Measurements from ENCODE around the gene HNRNPK.

Gene HNRNPK

GRCh38 chr9:83979812-83980394 lies at the start of gene HNRNPK:
Gene HNRNPK, minus strand, starts transcription at chr9:83980215. Its CDS starts 1,963 bp downstream, at chr9:83978252.
- no peak for FAIRE-seq
- DNase-seq (ENCODE audit: insufficient read length, low spot score), result peak; percentile 90

GRCh38 chr9:84027201-84027600 lies 47.2 kb upstream of the HNRNPK start:
- no peak for DNase-seq (ENCODE audit: insufficient read length, low spot score)
- FAIRE-seq, result no peak

- DNase-seq (ENCODE audit: insufficient read length, low spot score), result no peak
- no peak for FAIRE-seq
Measured at GRCh38 chr9:84024041-84024575, 44.1 kb upstream of the HNRNPK start.

GRCh38 chr9:84007662-84008061 lies 27.6 kb upstream of the HNRNPK start:
- FAIRE-seq, result no peak
- no peak for DNase-seq (ENCODE audit: insufficient read length, low spot score)

GRCh38 chr9:84003246-84003645 lies 23.2 kb upstream of the HNRNPK start:
- no peak for FAIRE-seq
- no peak for DNase-seq (ENCODE audit: insufficient read length, low spot score)

- FAIRE-seq, result no peak
Measured at GRCh38 chr9:84002344-84002743, 22.3 kb upstream of the HNRNPK start.

GRCh38 chr9:84001621-84002020 lies 21.6 kb upstream of the HNRNPK start:
- DNase-seq (ENCODE audit: insufficient read length, low spot score), result no peak
- FAIRE-seq, result no peak

More at GRCh38 chr9:84002344-84002743, 22.3 kb upstream of the HNRNPK start:
- no peak for DNase-seq (ENCODE audit: insufficient read length, low spot score)

- FAIRE-seq (no peak), DNase-seq (ENCODE audit: insufficient read length, low spot score) (no peak)
Measured at GRCh38 chr9:84000186-84000585, 20.2 kb upstream of the HNRNPK start.

GRCh38 chr9:83999141-83999918 lies 19.3 kb upstream of the HNRNPK start:
- no peak for DNase-seq (ENCODE audit: insufficient read length, low spot score)
- no peak for FAIRE-seq

GRCh38 chr9:83996126-83996525 lies 16.1 kb upstream of the HNRNPK start:
- DNase-seq (ENCODE audit: insufficient read length, low spot score) (no peak), FAIRE-seq (no peak)

GRCh38 chr9:83992901-83993300 lies 12.9 kb upstream of the HNRNPK start:
- FAIRE-seq, result no peak

GRCh38 chr9:83992407-83992806 lies 12.4 kb upstream of the HNRNPK start:
- DNase-seq (ENCODE audit: insufficient read length, low spot score), result no peak

More at GRCh38 chr9:83992901-83993300, 12.9 kb upstream of the HNRNPK start:
- DNase-seq (ENCODE audit: insufficient read length, low spot score), result no peak

GRCh38 chr9:83991355-83991754 lies 11.3 kb upstream of the HNRNPK start:
- no peak for FAIRE-seq
- DNase-seq (ENCODE audit: insufficient read length, low spot score), result no peak

More at GRCh38 chr9:83992407-83992806, 12.4 kb upstream of the HNRNPK start:
- FAIRE-seq, result no peak

- FAIRE-seq, result no peak
- DNase-seq (ENCODE audit: insufficient read length, low spot score), result no peak
Measured at GRCh38 chr9:83988411-83988810, 8.4 kb upstream of the HNRNPK start.

GRCh38 chr9:83987402-83987791 lies 7.4 kb upstream of the HNRNPK start:
- DNase-seq (ENCODE audit: insufficient read length, low spot score) (no peak), FAIRE-seq (no peak)

- DNase-seq (ENCODE audit: insufficient read length, low spot score) (no peak), FAIRE-seq (no peak)
Measured at GRCh38 chr9:83986765-83987401, 6.9 kb upstream of the HNRNPK start.

- no peak for FAIRE-seq
- DNase-seq (ENCODE audit: insufficient read length, low spot score), result no peak
Measured at GRCh38 chr9:83986195-83986594, 6.2 kb upstream of the HNRNPK start.

- FAIRE-seq, result no peak
Measured at GRCh38 chr9:83981126-83981871, 1.3 kb upstream of the HNRNPK start.

GRCh38 chr9:83980395-83981125 lies 545 bp upstream of the HNRNPK start, which contains the start of gene RMI1:
Gene RMI1, plus strand, starts transcription at chr9:83980805. Its CDS starts 20,182 bp downstream, at chr9:84000987.
- DNase-seq (ENCODE audit: insufficient read length, low spot score) (peak; percentile 84), FAIRE-seq (no peak)

More at GRCh38 chr9:83981126-83981871, 1.3 kb upstream of the HNRNPK start:
- peak; percentile 28 for DNase-seq (ENCODE audit: insufficient read length, low spot score)

Measured in HTR-8/SVneo (cell line).